Measurements from ENCODE around the gene APEH.

Gene APEH

GRCh38 chr3:49657208-49657915 lies 16.8 kb upstream of the APEH start:
- Histone ChIP-seq H3K36me3 (ENCODE audit: control insufficient read depth in 2 of 2, insufficient read depth in 2 of 2, low read length in 2 of 2) (no peaks in the 10 kb centered on the region), H3K9ac (ENCODE audit: low read depth in 1 of 2, low read length in 2 of 2) (no peak overlapping the region), H3K4me1 (ENCODE audit: control insufficient read depth in 2 of 2, insufficient read depth in 2 of 2, low read length in 2 of 2) (no peaks in the 10 kb centered on the region), H3K27ac (ENCODE audit: low read depth in 2 of 2, low read length in 2 of 2) (no peak overlapping the region), H3K4me3 (ENCODE audit: low read length in 2 of 2) (no peak overlapping the region), H3K27me3 (ENCODE audit: control insufficient read depth in 2 of 2, insufficient read depth in 2 of 2, low read length in 2 of 2) (no peaks in the 10 kb centered on the region), H3K9me3 (ENCODE audit: control insufficient read depth in 2 of 2, low read length in 2 of 2) (no peaks in the 10 kb centered on the region)

- H3K27ac ChIP-seq (ENCODE audit: low read depth in 2 of 2, low read length in 2 of 2) = no peak overlapping the region
- no peaks in the 10 kb centered on the region for H3K36me3 ChIP-seq (ENCODE audit: control insufficient read depth in 2 of 2, insufficient read depth in 2 of 2, low read length in 2 of 2)
- no peaks in the 10 kb centered on the region for H3K4me1 ChIP-seq (ENCODE audit: control insufficient read depth in 2 of 2, insufficient read depth in 2 of 2, low read length in 2 of 2)
- no peaks in the 10 kb centered on the region for H3K9me3 ChIP-seq (ENCODE audit: control insufficient read depth in 2 of 2, low read length in 2 of 2)
- H3K27me3 ChIP-seq (ENCODE audit: control insufficient read depth in 2 of 2, insufficient read depth in 2 of 2, low read length in 2 of 2) = no peaks in the 10 kb centered on the region
- no peak overlapping the region for H3K9ac ChIP-seq (ENCODE audit: low read depth in 1 of 2, low read length in 2 of 2)
- no peak overlapping the region for H3K4me3 ChIP-seq (ENCODE audit: low read length in 2 of 2)
Observed at GRCh38 chr3:49658711-49659110, 15.4 kb upstream of the APEH start.

GRCh38 chr3:49659756-49660155 lies 14.4 kb upstream of the APEH start:
- Histone ChIP-seq H3K36me3 (ENCODE audit: control insufficient read depth in 2 of 2, insufficient read depth in 2 of 2, low read length in 2 of 2) (no peaks in the 10 kb centered on the region), H3K27ac (ENCODE audit: low read depth in 2 of 2, low read length in 2 of 2) (no peak overlapping the region), H3K9me3 (ENCODE audit: control insufficient read depth in 2 of 2, low read length in 2 of 2) (no peaks in the 10 kb centered on the region), H3K4me1 (ENCODE audit: control insufficient read depth in 2 of 2, insufficient read depth in 2 of 2, low read length in 2 of 2) (no peaks in the 10 kb centered on the region), H3K27me3 (ENCODE audit: control insufficient read depth in 2 of 2, insufficient read depth in 2 of 2, low read length in 2 of 2) (no peaks in the 10 kb centered on the region), H3K4me3 (ENCODE audit: low read length in 2 of 2) (no peak overlapping the region), H3K9ac (ENCODE audit: low read depth in 1 of 2, low read length in 2 of 2) (no peak overlapping the region)

DNA sequence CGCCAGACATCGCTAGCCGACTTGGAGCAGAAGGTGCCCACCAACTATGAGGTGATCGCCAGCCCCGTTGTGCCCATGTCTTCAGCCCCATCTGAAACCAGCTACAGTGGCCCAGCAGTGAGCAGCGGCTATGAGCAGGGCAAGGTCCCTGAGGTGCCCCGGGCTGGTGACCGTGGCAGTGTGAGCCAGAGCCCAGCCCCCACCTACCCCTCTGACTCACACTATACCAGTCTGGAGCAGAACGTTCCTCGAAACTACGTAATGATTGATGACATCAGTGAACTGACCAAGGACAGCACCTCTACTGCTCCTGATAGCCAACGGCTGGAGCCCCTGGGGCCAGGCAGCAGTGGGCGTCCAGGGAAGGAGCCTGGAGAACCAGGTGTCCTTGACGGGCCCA lies 12.9 kb upstream of the APEH start:
- Histone ChIP-seq H3K4me3 (ENCODE audit: low read length in 2 of 2) (no peak overlapping the region), H3K27me3 (ENCODE audit: control insufficient read depth in 2 of 2, insufficient read depth in 2 of 2, low read length in 2 of 2) (no peaks in the 10 kb centered on the region), H3K36me3 (ENCODE audit: control insufficient read depth in 2 of 2, insufficient read depth in 2 of 2, low read length in 2 of 2) (no peaks in the 10 kb centered on the region), H3K9ac (ENCODE audit: low read depth in 1 of 2, low read length in 2 of 2) (no peak overlapping the region), H3K4me1 (ENCODE audit: control insufficient read depth in 2 of 2, insufficient read depth in 2 of 2, low read length in 2 of 2) (no peaks in the 10 kb centered on the region), H3K27ac (ENCODE audit: low read depth in 2 of 2, low read length in 2 of 2) (no peak overlapping the region), H3K9me3 (ENCODE audit: control insufficient read depth in 2 of 2, low read length in 2 of 2) (no peaks in the 10 kb centered on the region)

DNA sequence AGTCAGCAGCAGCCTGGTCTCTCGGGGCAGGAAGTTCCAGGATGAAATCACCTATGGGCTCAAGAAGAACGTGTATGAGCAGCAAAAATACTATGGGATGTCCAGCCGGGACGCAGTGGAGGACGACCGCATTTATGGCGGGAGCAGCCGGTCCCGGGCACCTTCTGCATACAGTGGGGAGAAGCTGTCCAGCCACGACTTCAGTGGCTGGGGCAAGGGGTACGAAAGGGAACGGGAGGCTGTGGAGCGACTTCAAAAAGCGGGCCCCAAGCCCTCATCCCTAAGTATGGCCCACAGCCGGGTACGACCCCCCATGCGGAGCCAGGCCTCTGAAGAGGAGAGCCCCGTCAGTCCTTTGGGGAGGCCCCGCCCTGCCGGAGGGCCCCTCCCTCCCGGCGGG lies 12.1 kb upstream of the APEH start:
- no peaks in the 10 kb centered on the region for H3K9me3 ChIP-seq (ENCODE audit: control insufficient read depth in 2 of 2, low read length in 2 of 2)
- no peaks in the 10 kb centered on the region for H3K4me1 ChIP-seq (ENCODE audit: control insufficient read depth in 2 of 2, insufficient read depth in 2 of 2, low read length in 2 of 2)
- H3K36me3 ChIP-seq (ENCODE audit: control insufficient read depth in 2 of 2, insufficient read depth in 2 of 2, low read length in 2 of 2) = no peaks in the 10 kb centered on the region
- H3K27ac ChIP-seq (ENCODE audit: low read depth in 2 of 2, low read length in 2 of 2) = no peak overlapping the region
- H3K27me3 ChIP-seq (ENCODE audit: control insufficient read depth in 2 of 2, insufficient read depth in 2 of 2, low read length in 2 of 2) = peaks cover 0 to 2% of the 10 kb centered on the region in 2 donors
- H3K9ac ChIP-seq (ENCODE audit: low read depth in 1 of 2, low read length in 2 of 2) = no peak overlapping the region
- H3K4me3 ChIP-seq (ENCODE audit: low read length in 2 of 2) = no peak overlapping the region

- no peaks in the 10 kb centered on the region for H3K36me3 ChIP-seq (ENCODE audit: control insufficient read depth in 2 of 2, insufficient read depth in 2 of 2, low read length in 2 of 2)
- no peaks in the 10 kb centered on the region for H3K9me3 ChIP-seq (ENCODE audit: control insufficient read depth in 2 of 2, low read length in 2 of 2)
- H3K4me3 ChIP-seq (ENCODE audit: low read length in 2 of 2) = no peak overlapping the region
- no peaks in the 10 kb centered on the region for H3K4me1 ChIP-seq (ENCODE audit: control insufficient read depth in 2 of 2, insufficient read depth in 2 of 2, low read length in 2 of 2)
- no peak overlapping the region for H3K27ac ChIP-seq (ENCODE audit: low read depth in 2 of 2, low read length in 2 of 2)
- no peak overlapping the region for H3K9ac ChIP-seq (ENCODE audit: low read depth in 1 of 2, low read length in 2 of 2)
- peaks cover 0 to 4% of the 10 kb centered on the region in 2 donors for H3K27me3 ChIP-seq (ENCODE audit: control insufficient read depth in 2 of 2, insufficient read depth in 2 of 2, low read length in 2 of 2)
Observed at GRCh38 chr3:49662720-49663413, 11.3 kb upstream of the APEH start.

- Histone ChIP-seq H3K9ac (ENCODE audit: low read depth in 1 of 2, low read length in 2 of 2) (no peak overlapping the region), H3K36me3 (ENCODE audit: control insufficient read depth in 2 of 2, insufficient read depth in 2 of 2, low read length in 2 of 2) (no peaks in the 10 kb centered on the region), H3K27ac (ENCODE audit: low read depth in 2 of 2, low read length in 2 of 2) (no peak overlapping the region), H3K27me3 (ENCODE audit: control insufficient read depth in 2 of 2, insufficient read depth in 2 of 2, low read length in 2 of 2) (peaks cover 0 to 4% of the 10 kb centered on the region in 2 donors), H3K4me3 (ENCODE audit: low read length in 2 of 2) (no peak overlapping the region), H3K9me3 (ENCODE audit: control insufficient read depth in 2 of 2, low read length in 2 of 2) (no peaks in the 10 kb centered on the region), H3K4me1 (ENCODE audit: control insufficient read depth in 2 of 2, insufficient read depth in 2 of 2, low read length in 2 of 2) (no peaks in the 10 kb centered on the region)
Observed at GRCh38 chr3:49663831-49664230, 10.3 kb upstream of the APEH start.

GRCh38 chr3:49664300-49664699 lies 9.9 kb upstream of the APEH start:
- Histone ChIP-seq H3K9me3 (ENCODE audit: control insufficient read depth in 2 of 2, low read length in 2 of 2) (no peaks in the 10 kb centered on the region), H3K4me1 (ENCODE audit: control insufficient read depth in 2 of 2, insufficient read depth in 2 of 2, low read length in 2 of 2) (no peaks in the 10 kb centered on the region), H3K27ac (ENCODE audit: low read depth in 2 of 2, low read length in 2 of 2) (no peak overlapping the region), H3K9ac (ENCODE audit: low read depth in 1 of 2, low read length in 2 of 2) (no peak overlapping the region), H3K36me3 (ENCODE audit: control insufficient read depth in 2 of 2, insufficient read depth in 2 of 2, low read length in 2 of 2) (no peaks in the 10 kb centered on the region), H3K4me3 (ENCODE audit: low read length in 2 of 2) (no peak overlapping the region), H3K27me3 (ENCODE audit: control insufficient read depth in 2 of 2, insufficient read depth in 2 of 2, low read length in 2 of 2) (peaks cover 0 to 7% of the 10 kb centered on the region in 2 donors)

DNA sequence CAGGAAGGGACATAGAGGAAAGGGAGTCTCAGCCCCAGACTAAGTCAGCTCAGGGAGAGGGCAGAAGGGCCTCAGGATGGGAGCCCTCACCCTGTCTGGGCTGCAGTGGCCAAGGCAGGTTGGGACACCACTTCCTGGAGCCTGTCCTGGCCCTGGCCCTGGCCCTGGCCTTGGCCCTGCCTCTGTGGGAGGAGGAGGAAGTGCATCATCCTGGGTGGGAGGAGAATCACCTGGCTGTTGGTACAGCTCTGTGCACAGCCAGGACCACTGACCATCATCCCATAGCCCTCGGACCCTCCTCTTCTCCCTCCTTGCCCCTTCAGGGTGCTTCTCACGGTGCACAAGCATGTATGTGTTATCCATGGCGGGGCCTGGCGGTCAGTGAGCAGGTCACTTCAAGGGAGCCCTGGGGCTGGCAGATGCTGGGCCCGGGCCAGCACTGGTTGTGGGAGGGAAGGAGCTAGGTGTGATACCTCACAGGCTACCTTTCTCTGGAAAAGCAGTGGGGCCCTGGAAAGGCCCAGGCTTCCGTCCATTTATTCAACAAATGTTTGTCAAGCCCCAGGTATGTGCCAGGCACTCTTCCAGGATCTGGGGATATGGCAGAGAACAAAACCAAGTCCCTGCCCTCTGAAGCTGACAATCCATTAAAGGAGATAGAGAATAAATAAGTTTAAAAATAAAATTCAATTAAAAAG lies 8.2 kb upstream of the APEH start:
- Histone ChIP-seq H3K27me3 (ENCODE audit: control insufficient read depth in 2 of 2, insufficient read depth in 2 of 2, low read length in 2 of 2) (peaks cover 0 to 9% of the 10 kb centered on the region in 2 donors), H3K36me3 (ENCODE audit: control insufficient read depth in 2 of 2, insufficient read depth in 2 of 2, low read length in 2 of 2) (no peaks in the 10 kb centered on the region), H3K9ac (ENCODE audit: low read depth in 1 of 2, low read length in 2 of 2) (no peak overlapping the region), H3K4me3 (ENCODE audit: low read length in 2 of 2) (no peak overlapping the region), H3K27ac (ENCODE audit: low read depth in 2 of 2, low read length in 2 of 2) (no peak overlapping the region), H3K4me1 (ENCODE audit: control insufficient read depth in 2 of 2, insufficient read depth in 2 of 2, low read length in 2 of 2) (no peaks in the 10 kb centered on the region), H3K9me3 (ENCODE audit: control insufficient read depth in 2 of 2, low read length in 2 of 2) (no peaks in the 10 kb centered on the region)

DNA sequence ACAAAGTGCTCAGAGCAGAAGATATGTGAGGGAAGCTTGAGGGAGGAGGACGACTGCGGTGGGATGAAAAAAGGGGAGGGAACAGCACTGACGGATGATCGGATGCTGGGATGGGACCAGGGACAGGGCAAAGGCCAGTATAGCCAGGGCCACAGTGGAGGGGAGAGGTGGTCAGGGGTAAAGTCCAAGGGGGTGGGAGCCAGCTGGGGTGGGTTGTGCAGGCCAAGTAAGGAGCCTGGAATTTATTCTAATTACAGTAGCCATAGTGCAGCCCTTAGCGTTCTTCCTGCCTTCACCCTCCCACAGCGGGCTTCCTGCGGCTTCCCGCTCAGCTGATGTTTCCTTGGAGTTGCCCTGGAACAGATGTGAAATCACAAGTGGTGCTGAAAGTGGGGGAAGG lies 7.6 kb upstream of the APEH start:
- Histone ChIP-seq H3K4me1 (ENCODE audit: control insufficient read depth in 2 of 2, insufficient read depth in 2 of 2, low read length in 2 of 2) (no peaks in the 10 kb centered on the region), H3K27me3 (ENCODE audit: control insufficient read depth in 2 of 2, insufficient read depth in 2 of 2, low read length in 2 of 2) (peaks cover 0 to 9% of the 10 kb centered on the region in 2 donors)

More for the DNA sequence above, 7.6 kb upstream of the APEH start:
- H3K27ac ChIP-seq (ENCODE audit: low read depth in 2 of 2, low read length in 2 of 2) = no peak overlapping the region
- H3K4me3 ChIP-seq (ENCODE audit: low read length in 2 of 2) = no peak overlapping the region
- H3K36me3 ChIP-seq (ENCODE audit: control insufficient read depth in 2 of 2, insufficient read depth in 2 of 2, low read length in 2 of 2) = no peaks in the 10 kb centered on the region
- no peak overlapping the region for H3K9ac ChIP-seq (ENCODE audit: low read depth in 1 of 2, low read length in 2 of 2)
- no peaks in the 10 kb centered on the region for H3K9me3 ChIP-seq (ENCODE audit: control insufficient read depth in 2 of 2, low read length in 2 of 2)
